Measurements from ENCODE around the gene SLC9A3.

SLC9A3 gene

DNA sequence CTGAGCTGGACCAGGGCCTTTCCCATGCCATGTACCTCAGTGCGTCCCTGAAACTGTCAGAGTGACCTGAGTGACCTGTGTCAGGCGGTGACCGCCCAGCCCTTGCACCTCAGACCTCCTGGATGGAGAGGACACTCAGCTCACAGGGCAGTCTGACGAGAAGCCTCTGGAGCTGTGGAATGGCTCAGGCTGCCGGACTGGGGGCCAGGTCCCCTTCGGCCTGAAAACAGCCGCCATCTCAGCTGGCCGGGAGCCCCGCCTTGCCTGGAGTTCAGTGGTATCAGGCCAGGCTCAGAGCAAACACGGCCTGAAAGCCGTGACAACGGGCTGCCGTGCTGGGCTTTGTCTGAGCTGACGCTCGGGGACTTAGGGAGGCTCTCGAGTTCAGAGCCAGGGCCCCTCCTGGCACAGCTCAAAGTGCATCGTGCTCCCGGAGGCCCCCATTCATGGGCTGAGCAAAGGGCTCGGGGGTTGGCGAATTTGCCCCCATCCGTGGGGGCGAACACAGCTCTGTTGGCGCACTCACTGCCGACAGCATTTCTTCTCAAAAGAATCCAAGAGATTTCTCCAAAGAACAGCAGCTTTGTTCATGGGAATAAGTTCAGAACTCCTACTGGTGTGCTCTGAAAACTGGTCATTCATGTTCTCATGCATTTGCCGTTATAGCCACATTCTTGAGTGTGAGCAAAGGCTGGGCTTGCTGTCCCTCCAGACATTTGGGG lies 8.4 kb upstream of the SLC9A3 start:
- H3K9ac ChIP-seq (ENCODE audit: low read depth in 1 of 2, low read length in 2 of 2), result no peak overlapping the region
- no peak overlapping the region for H3K27ac ChIP-seq (ENCODE audit: low read depth, low read length)
- H3K27me3 ChIP-seq (ENCODE audit: control insufficient read depth in 1 of 2, insufficient read depth in 2 of 2, low read length in 2 of 2), result peaks cover 30 to 49% of the 10 kb centered on the region in 2 donors
- no peaks in the 10 kb centered on the region for H3K36me3 ChIP-seq (ENCODE audit: control insufficient read depth in 1 of 2, insufficient read depth in 2 of 2, low read length in 2 of 2)
- no peaks in the 10 kb centered on the region for H3K9me3 ChIP-seq (ENCODE audit: control insufficient read depth in 1 of 2, low read length in 2 of 2)
- H3K4me1 ChIP-seq (ENCODE audit: control insufficient read depth in 1 of 2, insufficient read depth in 2 of 2, low read length in 2 of 2), result peaks cover 0 to 4% of the 10 kb centered on the region in 2 donors
- H3K4me3 ChIP-seq (ENCODE audit: low read depth in 1 of 2, low read length in 2 of 2), result no peak overlapping the region

DNA sequence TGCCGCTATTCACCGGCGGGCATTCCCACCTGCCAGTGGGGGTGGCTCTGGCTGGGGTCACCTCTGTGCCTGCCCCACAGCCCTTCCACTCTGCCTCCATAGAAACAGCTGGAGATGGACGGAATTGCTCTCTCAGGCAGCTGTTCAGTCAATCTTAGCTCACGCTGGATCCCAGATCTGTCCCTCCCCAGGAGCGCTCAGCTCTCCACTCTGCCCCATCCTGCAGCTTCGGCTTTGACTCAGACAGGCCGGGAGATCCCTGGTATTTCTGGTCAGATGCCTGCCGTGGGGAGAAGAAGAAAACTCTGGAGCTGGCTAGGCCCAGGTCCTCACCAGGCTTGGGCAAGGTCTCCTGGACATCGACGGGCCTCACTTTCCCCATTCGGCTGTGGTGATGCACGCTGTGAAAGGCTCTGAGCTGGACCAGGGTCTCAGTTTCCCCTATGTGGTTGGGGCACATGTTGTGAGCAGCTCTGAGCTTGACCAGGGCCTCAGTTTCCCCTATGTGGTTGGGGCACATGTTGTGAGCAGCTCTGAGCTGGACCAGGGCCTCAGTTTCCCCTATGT lies 7.6 kb upstream of the SLC9A3 start:
- Histone ChIP-seq H3K4me1 (ENCODE audit: control insufficient read depth in 1 of 2, insufficient read depth in 2 of 2, low read length in 2 of 2) (peaks cover 0 to 4% of the 10 kb centered on the region in 2 donors), H3K27ac (ENCODE audit: low read depth, low read length) (no peak overlapping the region), H3K36me3 (ENCODE audit: control insufficient read depth in 1 of 2, insufficient read depth in 2 of 2, low read length in 2 of 2) (no peaks in the 10 kb centered on the region), H3K9me3 (ENCODE audit: control insufficient read depth in 1 of 2, low read length in 2 of 2) (no peaks in the 10 kb centered on the region), H3K9ac (ENCODE audit: low read depth in 1 of 2, low read length in 2 of 2) (no peak overlapping the region), H3K27me3 (ENCODE audit: control insufficient read depth in 1 of 2, insufficient read depth in 2 of 2, low read length in 2 of 2) (peaks cover 39 to 58% of the 10 kb centered on the region in 2 donors), H3K4me3 (ENCODE audit: low read depth in 1 of 2, low read length in 2 of 2) (no peak overlapping the region)

DNA sequence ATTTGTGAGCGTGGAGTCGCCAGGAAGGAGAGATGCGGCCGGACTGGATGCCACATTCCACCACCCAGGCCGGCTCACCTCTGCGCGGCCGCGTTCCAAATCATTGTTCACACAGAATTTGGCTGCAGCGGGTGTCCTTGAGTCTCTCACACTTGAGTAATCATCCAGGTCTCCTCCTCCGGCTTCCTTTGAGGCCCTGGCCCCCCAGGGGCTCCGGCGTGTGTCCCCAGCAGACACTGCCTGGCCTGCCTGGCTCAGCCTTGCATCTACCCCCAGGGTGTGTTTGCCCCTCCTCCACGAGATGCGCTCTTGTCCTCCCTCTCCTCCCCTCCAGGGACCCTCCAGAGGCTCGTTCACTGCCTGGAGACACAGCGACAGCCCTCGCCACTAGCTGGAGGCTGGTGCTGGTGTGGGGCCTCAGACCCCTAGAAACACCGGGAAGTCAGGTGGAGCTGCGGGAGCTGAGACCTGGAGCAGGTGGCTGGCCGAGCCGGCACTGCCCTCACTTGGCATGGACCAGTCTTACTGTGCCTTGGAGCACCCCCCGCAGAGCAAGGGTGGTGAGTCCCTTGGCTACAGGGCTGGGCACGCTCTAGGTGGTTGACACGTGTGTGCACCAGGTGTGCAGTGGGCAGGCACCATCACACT lies 7.0 kb upstream of the SLC9A3 start:
- Histone ChIP-seq H3K4me1 (ENCODE audit: control insufficient read depth in 1 of 2, insufficient read depth in 2 of 2, low read length in 2 of 2) (peaks cover 0 to 4% of the 10 kb centered on the region in 2 donors), H3K9ac (ENCODE audit: low read depth in 1 of 2, low read length in 2 of 2) (no peak overlapping the region), H3K4me3 (ENCODE audit: low read depth in 1 of 2, low read length in 2 of 2) (no peak overlapping the region), H3K9me3 (ENCODE audit: control insufficient read depth in 1 of 2, low read length in 2 of 2) (no peaks in the 10 kb centered on the region), H3K27ac (ENCODE audit: low read depth, low read length) (no peak overlapping the region), H3K36me3 (ENCODE audit: control insufficient read depth in 1 of 2, insufficient read depth in 2 of 2, low read length in 2 of 2) (no peaks in the 10 kb centered on the region), H3K27me3 (ENCODE audit: control insufficient read depth in 1 of 2, insufficient read depth in 2 of 2, low read length in 2 of 2) (peaks cover 45 to 64% of the 10 kb centered on the region in 2 donors)

DNA sequence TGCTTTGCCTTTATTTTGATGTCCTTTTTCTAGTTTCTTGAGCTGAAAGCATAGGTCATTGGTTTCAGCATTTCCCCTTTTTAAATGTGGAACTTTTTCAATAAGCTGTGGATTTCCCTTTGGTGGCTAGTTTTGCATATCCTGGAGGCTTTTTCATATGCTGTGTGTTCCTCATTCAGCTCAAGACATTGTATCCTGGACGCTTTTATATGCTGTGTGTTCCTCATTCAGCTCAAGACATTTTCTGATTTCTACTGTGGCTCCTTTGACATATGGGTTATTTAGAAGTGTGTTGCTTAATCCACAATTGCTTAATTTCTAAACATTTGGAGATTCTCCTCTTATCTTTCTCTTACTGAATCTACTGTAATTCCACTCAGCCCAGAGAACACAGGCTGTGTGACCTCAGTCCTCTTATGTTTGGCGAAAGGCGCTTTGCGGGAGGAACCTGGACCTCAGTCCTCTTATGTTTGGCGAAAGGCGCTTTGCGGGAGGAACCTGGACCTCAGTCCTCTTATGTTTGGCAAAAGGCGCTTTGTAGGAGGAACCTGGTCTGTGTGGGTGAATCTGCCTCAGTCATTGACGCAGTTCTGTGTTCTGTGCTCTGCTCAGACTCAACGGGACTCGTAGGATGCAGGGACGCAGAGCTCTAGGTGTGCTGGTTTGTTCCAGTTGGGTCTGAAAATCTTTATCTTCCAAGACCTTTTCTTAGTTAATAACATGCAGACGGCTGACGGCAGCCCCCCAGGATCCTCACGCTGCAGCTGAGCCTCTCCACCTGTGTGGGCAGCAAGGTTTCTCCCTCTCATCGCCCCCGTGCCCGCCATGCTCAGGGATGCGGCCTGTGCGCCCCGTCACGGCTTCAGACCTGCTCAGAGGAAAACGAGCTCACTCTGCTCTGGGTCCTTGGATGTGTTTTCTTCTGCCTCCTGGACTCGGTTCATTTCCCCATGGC lies 6.0 kb upstream of the SLC9A3 start:
- Histone ChIP-seq H3K36me3 (ENCODE audit: control insufficient read depth in 1 of 2, insufficient read depth in 2 of 2, low read length in 2 of 2) (no peaks in the 10 kb centered on the region), H3K27me3 (ENCODE audit: control insufficient read depth in 1 of 2, insufficient read depth in 2 of 2, low read length in 2 of 2) (peaks cover 54 to 73% of the 10 kb centered on the region in 2 donors), H3K27ac (ENCODE audit: low read depth, low read length) (no peak overlapping the region), H3K4me1 (ENCODE audit: control insufficient read depth in 1 of 2, insufficient read depth in 2 of 2, low read length in 2 of 2) (peaks cover 0 to 4% of the 10 kb centered on the region in 2 donors), H3K9ac (ENCODE audit: low read depth in 1 of 2, low read length in 2 of 2) (no peak overlapping the region), H3K9me3 (ENCODE audit: control insufficient read depth in 1 of 2, low read length in 2 of 2) (no peaks in the 10 kb centered on the region), H3K4me3 (ENCODE audit: low read depth in 1 of 2, low read length in 2 of 2) (no peak overlapping the region)

DNA sequence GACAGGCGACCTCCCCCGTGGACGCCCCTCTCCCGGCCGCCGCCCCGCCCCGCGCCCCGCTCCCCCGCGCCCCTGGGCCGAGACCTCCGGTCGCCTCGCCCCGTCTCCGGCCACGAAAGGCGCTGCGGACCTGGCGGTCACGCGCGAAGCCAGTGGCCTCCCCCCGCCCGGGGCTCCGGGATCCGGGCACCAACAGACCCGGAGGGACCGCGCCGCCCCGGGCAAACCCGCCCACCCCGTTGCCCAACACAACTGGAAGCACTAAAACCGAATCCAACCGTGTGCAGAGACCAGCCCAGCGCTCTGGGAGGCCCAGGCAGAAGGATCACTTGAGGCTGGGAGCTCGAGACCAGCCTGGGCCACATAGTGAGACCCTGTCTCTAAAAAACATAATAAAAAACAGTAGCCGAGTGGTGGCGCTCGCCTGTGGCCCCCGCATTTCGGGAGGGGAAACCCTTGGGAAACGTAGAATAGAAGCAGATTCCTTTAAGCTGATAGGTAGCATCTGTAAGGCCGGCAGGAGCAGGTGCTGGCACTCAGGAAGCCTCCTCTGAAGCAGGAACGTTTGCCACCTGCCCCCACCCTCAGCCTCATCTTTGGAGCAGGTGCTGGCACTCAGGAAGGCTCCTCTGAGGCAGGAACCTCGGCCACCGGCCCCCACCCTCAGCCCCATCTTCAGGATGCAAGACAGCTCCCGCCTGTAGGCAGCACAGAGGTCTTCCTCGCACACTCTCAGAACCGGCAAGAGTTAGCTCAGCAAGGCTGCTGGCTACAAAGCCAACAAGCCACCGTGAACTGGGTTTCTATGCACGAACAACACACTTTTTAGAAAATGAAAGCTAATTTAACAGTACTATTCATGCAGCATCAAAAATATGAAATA lies 4.6 kb upstream of the SLC9A3 start:
- H3K4me3 ChIP-seq (ENCODE audit: low read depth in 1 of 2, low read length in 2 of 2), result no peak overlapping the region
- peaks cover 0 to 4% of the 10 kb centered on the region in 2 donors for H3K4me1 ChIP-seq (ENCODE audit: control insufficient read depth in 1 of 2, insufficient read depth in 2 of 2, low read length in 2 of 2)
- H3K36me3 ChIP-seq (ENCODE audit: control insufficient read depth in 1 of 2, insufficient read depth in 2 of 2, low read length in 2 of 2), result no peaks in the 10 kb centered on the region
- no peak overlapping the region for H3K9ac ChIP-seq (ENCODE audit: low read depth in 1 of 2, low read length in 2 of 2)
- H3K9me3 ChIP-seq (ENCODE audit: control insufficient read depth in 1 of 2, low read length in 2 of 2), result no peaks in the 10 kb centered on the region
- peaks cover 57 to 75% of the 10 kb centered on the region in 2 donors for H3K27me3 ChIP-seq (ENCODE audit: control insufficient read depth in 1 of 2, insufficient read depth in 2 of 2, low read length in 2 of 2)
- no peak overlapping the region for H3K27ac ChIP-seq (ENCODE audit: low read depth, low read length)

DNA sequence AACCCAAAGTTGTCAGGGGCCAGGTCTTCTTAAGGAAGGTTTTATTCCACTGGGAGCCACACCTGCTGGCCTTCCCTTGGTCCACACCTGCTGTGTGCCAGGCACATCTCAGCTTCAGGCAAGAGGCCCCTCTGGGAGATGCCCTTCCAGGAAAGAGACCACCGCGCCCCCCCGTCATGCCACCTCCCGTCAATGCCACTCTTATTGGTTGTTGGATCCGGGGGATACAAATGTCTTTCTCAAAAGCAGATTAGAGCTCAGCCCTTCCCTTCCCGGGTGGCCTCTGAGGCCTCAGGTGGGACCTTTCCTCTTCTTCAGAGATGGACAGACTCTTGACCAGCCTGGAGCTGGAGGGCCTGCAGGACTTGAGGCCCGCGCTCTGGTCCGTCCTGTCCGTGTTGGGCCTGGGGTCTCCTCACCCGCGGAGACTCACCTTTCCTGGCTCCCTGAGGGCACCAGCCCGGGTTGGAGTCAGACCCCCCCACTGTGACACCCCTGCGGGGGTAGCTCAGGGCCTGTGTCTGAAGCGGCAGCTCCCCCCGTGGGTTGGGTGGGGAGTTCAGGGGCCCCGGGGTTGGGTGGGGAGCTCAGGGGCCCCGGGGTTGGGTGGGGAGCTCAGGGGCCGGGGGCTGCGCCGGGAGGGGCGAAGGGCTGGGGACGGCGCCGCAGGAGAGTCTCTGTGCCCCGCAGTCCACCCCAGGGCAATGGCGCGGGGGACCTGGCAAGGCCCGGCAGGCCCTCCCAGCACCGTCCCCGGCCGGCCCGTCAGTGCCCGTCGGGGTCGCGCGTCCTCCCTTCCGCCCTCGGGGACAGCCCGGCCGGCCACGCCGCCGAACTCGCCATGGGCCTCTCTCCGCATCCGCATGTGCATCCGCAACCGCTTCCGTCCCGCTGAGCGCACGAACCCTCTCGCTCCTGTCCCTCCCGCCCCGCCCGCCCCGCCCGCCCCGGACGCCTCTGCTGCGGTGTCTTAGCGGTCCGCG lies 3.7 kb upstream of the SLC9A3 start:
- Histone ChIP-seq H3K9ac (ENCODE audit: low read depth in 1 of 2, low read length in 2 of 2) (no peak overlapping the region), H3K27ac (ENCODE audit: low read depth, low read length) (no peak overlapping the region), H3K9me3 (ENCODE audit: control insufficient read depth in 1 of 2, low read length in 2 of 2) (no peaks in the 10 kb centered on the region), H3K36me3 (ENCODE audit: control insufficient read depth in 1 of 2, insufficient read depth in 2 of 2, low read length in 2 of 2) (no peaks in the 10 kb centered on the region), H3K27me3 (ENCODE audit: control insufficient read depth in 1 of 2, insufficient read depth in 2 of 2, low read length in 2 of 2) (peaks cover 57 to 78% of the 10 kb centered on the region in 2 donors), H3K4me1 (ENCODE audit: control insufficient read depth in 1 of 2, insufficient read depth in 2 of 2, low read length in 2 of 2) (peaks cover 0 to 8% of the 10 kb centered on the region in 2 donors), H3K4me3 (ENCODE audit: low read depth in 1 of 2, low read length in 2 of 2) (no peak overlapping the region)

DNA sequence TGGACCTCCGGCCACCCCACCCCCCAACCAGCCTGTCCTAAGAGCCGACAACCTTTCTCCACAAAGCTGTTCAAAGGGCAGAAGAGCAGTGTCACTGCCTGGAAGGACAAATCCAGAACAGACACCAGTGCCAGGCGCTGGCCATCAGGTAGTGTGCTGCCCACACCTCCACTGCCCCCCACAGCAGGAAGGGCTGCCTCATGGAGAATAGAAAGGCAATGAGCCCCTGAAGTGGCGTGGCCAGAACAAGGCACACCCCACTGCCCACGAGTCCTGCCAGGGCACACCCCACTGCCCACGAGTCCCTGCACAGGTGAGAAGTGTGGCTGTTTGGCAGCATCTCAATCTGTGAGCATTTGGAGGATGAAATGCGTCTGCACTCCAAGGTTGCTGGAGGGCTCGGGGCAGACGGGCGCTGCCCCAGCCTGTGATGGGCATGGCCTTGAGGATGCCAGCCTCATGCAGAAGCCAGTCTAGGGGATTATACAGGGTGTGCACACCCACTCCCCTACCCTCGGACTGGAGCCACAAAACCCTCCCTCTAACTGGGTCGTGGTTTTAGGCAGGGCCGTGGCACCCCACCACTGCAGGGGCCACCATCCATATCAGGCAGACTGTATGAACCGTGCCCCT lies 2.3 kb upstream of the SLC9A3 start:
- peaks cover 4 to 19% of the 10 kb centered on the region in 2 donors for H3K4me1 ChIP-seq (ENCODE audit: control insufficient read depth in 1 of 2, insufficient read depth in 2 of 2, low read length in 2 of 2)
- no peak overlapping the region for H3K4me3 ChIP-seq (ENCODE audit: low read depth in 1 of 2, low read length in 2 of 2)
- H3K9ac ChIP-seq (ENCODE audit: low read depth in 1 of 2, low read length in 2 of 2), result no peak overlapping the region

DNA sequence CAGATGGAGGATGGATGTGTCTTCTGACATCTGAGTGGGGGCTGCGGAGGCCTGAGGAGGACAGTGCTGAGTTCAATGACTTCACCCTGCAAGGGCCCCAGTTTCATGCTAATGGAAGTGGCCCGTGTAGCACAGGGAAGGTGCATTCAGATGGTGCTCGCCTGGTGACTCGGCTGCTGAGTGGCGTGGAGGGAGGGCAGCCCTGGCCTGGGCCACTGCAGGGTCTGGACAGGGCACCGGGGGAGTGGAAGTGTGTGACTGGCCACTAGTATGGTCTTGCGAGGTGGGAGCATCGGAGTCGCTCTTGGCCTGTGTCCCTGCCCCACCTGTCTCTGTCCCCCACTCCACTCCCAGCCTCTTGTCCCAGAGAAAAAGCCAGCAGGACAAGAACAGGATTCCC lies 1.7 kb upstream of the SLC9A3 start:
- Histone ChIP-seq H3K27me3 (ENCODE audit: control insufficient read depth in 1 of 2, insufficient read depth in 2 of 2, low read length in 2 of 2) (peaks cover 55 to 64% of the 10 kb centered on the region in 2 donors), H3K4me1 (ENCODE audit: control insufficient read depth in 1 of 2, insufficient read depth in 2 of 2, low read length in 2 of 2) (peaks cover 10 to 21% of the 10 kb centered on the region in 2 donors), H3K9ac (ENCODE audit: low read depth in 1 of 2, low read length in 2 of 2) (no peak overlapping the region), H3K4me3 (ENCODE audit: low read depth in 1 of 2, low read length in 2 of 2) (no peak overlapping the region), H3K36me3 (ENCODE audit: control insufficient read depth in 1 of 2, insufficient read depth in 2 of 2, low read length in 2 of 2) (no peaks in the 10 kb centered on the region), H3K9me3 (ENCODE audit: control insufficient read depth in 1 of 2, low read length in 2 of 2) (no peaks in the 10 kb centered on the region), H3K27ac (ENCODE audit: low read depth, low read length) (no peak overlapping the region)

More for the DNA sequence above, 2.3 kb upstream of the SLC9A3 start:
- no peak overlapping the region for H3K27ac ChIP-seq (ENCODE audit: low read depth, low read length)
- H3K9me3 ChIP-seq (ENCODE audit: control insufficient read depth in 1 of 2, low read length in 2 of 2), result no peaks in the 10 kb centered on the region
- H3K27me3 ChIP-seq (ENCODE audit: control insufficient read depth in 1 of 2, insufficient read depth in 2 of 2, low read length in 2 of 2), result peaks cover 60 to 71% of the 10 kb centered on the region in 2 donors
- no peaks in the 10 kb centered on the region for H3K36me3 ChIP-seq (ENCODE audit: control insufficient read depth in 1 of 2, insufficient read depth in 2 of 2, low read length in 2 of 2)

Measured in duodenal mucosa (tissue), 2 donors.